H1 (cell line): ENCODE measurements around the gene SMG5. TPM values are rescaled to one million over a fixed set of nuclear protein-coding genes. Genes with fewer than 3 reads are reported as not detected.

Experiments used
- CTCF ChIA-PET: fragments of 300-600 bp; sonication (Branson Sonifier 250); formaldehyde crosslinking; loops from one replicate; lab custom pipeline; 2021; ENCODE audit not compliant: partially characterized antibody; lab: Charles Lee
- POLR2A ChIA-PET: fragments of 300-600 bp; sonication (Branson Sonifier 250); formaldehyde crosslinking; loops from one replicate; lab custom pipeline; 2021; ENCODE audit warnings: inconsistent platforms; ENCODE audit not compliant: partially characterized antibody; lab: Charles Lee
- DNase-seq, 2 experiments: peaks; one replicate each; pipeline versions ENCODE4 v3.0.0 to v3.0.0-alpha.2; 2010 to 2022; ENCODE audit warnings: low spot score in 2 of 2, low read depth in 1 of 2, mixed read lengths in 1 of 2
- FAIRE-seq: peaks from 2 replicates; lab custom pipeline; 2011; peaks lifted over from hg19 to GRCh38; lab: Jason Lieb, UNC
- H2AFZ ChIP-seq: 2 replicates; pipeline ENCODE4 v1.8.1; 2012; ENCODE audit warnings: low read length, inconsistent platforms
- H2AK5ac ChIP-seq: 2 replicates; pipeline ENCODE4 v1.6.1; 2013; ENCODE audit warnings: low read depth, low read length
- H2BK120ac ChIP-seq: replicated peaks from 2 replicates; pipeline ENCODE3; 2013; ENCODE audit warnings: low read depth, low read length, inconsistent platforms
- H2BK12ac ChIP-seq: 2 replicates; pipeline ENCODE4 v1.6.1; 2013; ENCODE audit warnings: low read depth, low read length
- H2BK15ac ChIP-seq: 2 replicates; pipeline ENCODE4 v1.6.1; 2013; ENCODE audit warnings: low read length
- H2BK20ac ChIP-seq: 2 replicates; pipeline ENCODE4 v1.6.1; 2013; ENCODE audit warnings: low read length
- H2BK5ac ChIP-seq: 2 replicates; pipeline ENCODE4 v1.6.1; 2013; ENCODE audit warnings: low read depth, low read length
- H3K14ac ChIP-seq: 2 replicates; pipeline ENCODE4 v1.6.1; 2013; ENCODE audit warnings: inconsistent platforms; ENCODE audit not compliant: insufficient read length
- H3K18ac ChIP-seq: 2 replicates; pipeline ENCODE4 v1.6.1; 2013; ENCODE audit warnings: low read length; ENCODE audit errors: extremely low read depth
- H3K23ac ChIP-seq: 2 replicates; pipeline ENCODE4 v1.6.1; 2013; ENCODE audit warnings: inconsistent platforms; ENCODE audit not compliant: insufficient read length
- H3K23me2 ChIP-seq: 2 replicates; pipeline ENCODE4 v1.6.1; 2013; ENCODE audit warnings: low read depth, low read length
- H3K27ac ChIP-seq: 2 replicates; pipeline ENCODE4 v1.6.1; 2011; ENCODE audit warnings: low read depth, low read length, inconsistent platforms
- H3K27me3 ChIP-seq, 4 experiments: replicated peaks in 1 of 4; 1 replicate in 1 of 4; 2 replicates in 3 of 4; pipeline versions ENCODE4 v1.6.1 to v1.8.1; 2011 to 2013; ENCODE audit warnings: low read length in 3 of 4, mild to moderate bottlenecking in 3 of 4, inconsistent platforms in 2 of 4, mixed read lengths in 2 of 4, moderate library complexity in 1 of 4; ENCODE audit not compliant: control insufficient read depth in 3 of 4, insufficient read depth in 3 of 4; ENCODE audit errors: extremely low read depth in 1 of 4
- H3K36me3 ChIP-seq, 4 experiments: 2 replicates each; pipeline versions ENCODE4 v1.6.1 to v1.8.1; 2011 to 2013; ENCODE audit warnings: mild to moderate bottlenecking in 4 of 4, low read length in 3 of 4, moderate library complexity in 2 of 4, control low read depth in 1 of 4, inconsistent platforms in 1 of 4; ENCODE audit not compliant: insufficient read depth in 4 of 4, control insufficient read depth in 2 of 4
- H3K4ac ChIP-seq: replicated peaks from 2 replicates; pipeline ENCODE3; 2013; ENCODE audit warnings: low read length, low read depth, mixed read lengths, inconsistent platforms; ENCODE audit not compliant: insufficient read length
- H3K4me1 ChIP-seq, 4 experiments: replicated peaks in 1 of 4; 1 replicate in 1 of 4; 2 replicates in 3 of 4; pipeline versions ENCODE4 v1.6.1 to v1.8.1; 2011 to 2013; ENCODE audit warnings: low read length in 3 of 4, inconsistent platforms in 2 of 4, mixed read lengths in 1 of 4; ENCODE audit not compliant: insufficient read depth in 4 of 4, control insufficient read depth in 3 of 4
- H3K4me2 ChIP-seq, 2 experiments: 2 replicates each; pipeline versions ENCODE4 v1.6.1 to v1.8.1; 2011 to 2013; ENCODE audit warnings: low read depth in 2 of 2, low read length in 2 of 2, control low read depth in 1 of 2, inconsistent platforms in 1 of 2, mild to moderate bottlenecking in 1 of 2; ENCODE audit not compliant: insufficient read depth in 1 of 2
- H3K4me3 ChIP-seq, 4 experiments: fragments of 200-600, 300-600 bp in 1 of 4; sonication (generic), shearing (Covaris generic), sonication (Bioruptor Twin) in 1 of 4; 2 replicates each; pipeline versions ENCODE4 v1.5.1 to v1.8.1; 2011 to 2016; ENCODE audit warnings: low read length in 4 of 4, low read depth in 3 of 4, control low read depth in 2 of 4, inconsistent platforms in 2 of 4, mild to moderate bottlenecking in 2 of 4, mixed read lengths in 1 of 4, moderate library complexity in 1 of 4; ENCODE audit not compliant: insufficient read depth in 2 of 4; ENCODE audit errors: extremely low read depth in 1 of 4
- H3K56ac ChIP-seq: replicated peaks from 2 replicates; pipeline ENCODE3; 2013; ENCODE audit warnings: low read depth, mild to moderate bottlenecking, mixed read lengths, low read length, inconsistent platforms; ENCODE audit not compliant: insufficient read length
- H3K79me1 ChIP-seq: 2 replicates; pipeline ENCODE4 v1.6.1; 2013; ENCODE audit warnings: low read depth, low read length, control low read depth
- H3K79me2 ChIP-seq, 2 experiments: 2 replicates each; pipeline versions ENCODE4 v1.6.1 to v1.8.1; 2012 to 2013; ENCODE audit warnings: low read length in 2 of 2, mild to moderate bottlenecking in 2 of 2, inconsistent platforms in 1 of 2; ENCODE audit not compliant: insufficient read depth in 2 of 2, control insufficient read depth in 1 of 2
- H3K9ac ChIP-seq, 4 experiments: replicated peaks in 1 of 4; 1 replicate in 1 of 4; 2 replicates in 3 of 4; pipeline versions ENCODE4 v1.6.1 to v1.8.1; 2011 to 2013; ENCODE audit warnings: low read depth in 3 of 4, low read length in 3 of 4, control low read depth in 2 of 4, mild to moderate bottlenecking in 2 of 4, moderate library complexity in 2 of 4, inconsistent platforms in 1 of 4; ENCODE audit errors: extremely low read depth in 1 of 4
- H3K9me3 ChIP-seq, 2 experiments: 2 replicates each; pipeline versions ENCODE4 v1.6.1 to v1.8.1; 2012 to 2013; ENCODE audit warnings: mild to moderate bottlenecking in 2 of 2, moderate library complexity in 2 of 2, control low read depth in 1 of 2, inconsistent platforms in 1 of 2, low read depth in 1 of 2, low read length in 1 of 2, mixed read lengths in 1 of 2; ENCODE audit not compliant: insufficient read depth in 2 of 2
- H4K20me1 ChIP-seq, 2 experiments: replicated peaks in 1 of 2; 2 replicates each; pipeline versions ENCODE3 to v1.8.1; 2011 to 2013; ENCODE audit warnings: inconsistent platforms in 2 of 2, low read length in 2 of 2, mild to moderate bottlenecking in 1 of 2; ENCODE audit not compliant: insufficient read depth in 2 of 2, control insufficient read depth in 1 of 2
- H4K5ac ChIP-seq: 2 replicates; pipeline ENCODE4 v1.6.1; 2013; ENCODE audit warnings: low read length, low read depth, mixed read lengths, inconsistent platforms; ENCODE audit not compliant: insufficient read length
- H4K8ac ChIP-seq: 2 replicates; pipeline ENCODE4 v1.8.0; 2013; ENCODE audit warnings: mild to moderate bottlenecking, moderate library complexity, low read length, inconsistent platforms; ENCODE audit not compliant: insufficient read depth; ENCODE audit errors: extremely low read depth
- H4K91ac ChIP-seq: replicated peaks from 2 replicates; pipeline ENCODE3; 2013; ENCODE audit warnings: low read length, mixed read lengths, inconsistent platforms; ENCODE audit not compliant: insufficient read length
- BACH1 ChIP-seq: IDR thresholded peaks from 2 replicates; pipeline ENCODE4 v1.6.1; 2012; ENCODE audit warnings: low read length, improper control_type of control experiment
- BCL11A ChIP-seq, 2 experiments: IDR thresholded peaks; one replicate each; pipeline ENCODE4 v1.6.1; 2011; ENCODE audit warnings: low read depth in 2 of 2, low read length in 2 of 2, mild to moderate bottlenecking in 2 of 2
- CBX8 ChIP-seq: fragments of 300-800, 300-1000 bp; sonication (generic); IDR thresholded peaks from 2 replicates; pipeline ENCODE4 v1.7.1; 2016; ENCODE audit warnings: low read depth, low read length, borderline replicate concordance
- JUN ChIP-seq: IDR thresholded peaks from 2 replicates; pipeline ENCODE4 v1.6.1; 2011; ENCODE audit warnings: low read depth, mild to moderate bottlenecking, improper control_type of control experiment, low read length
- NANOG ChIP-seq: IDR thresholded peaks from 2 replicates; pipeline ENCODE4 v1.6.1; 2011; ENCODE audit warnings: low read length, low read depth, mild to moderate bottlenecking, inconsistent platforms; ENCODE audit not compliant: insufficient read depth, poor library complexity, severe bottlenecking
- PHF8 ChIP-seq: fragments of 200-600 bp; sonication (generic); conservative IDR thresholded peaks from 2 replicates; pipeline ENCODE4 v1.7.1; 2012; ENCODE audit warnings: low read depth, mild to moderate bottlenecking, inconsistent platforms, low read length, moderate library complexity
- POU5F1 ChIP-seq: IDR thresholded peaks from 2 replicates; pipeline ENCODE4 v1.6.1; 2011; ENCODE audit warnings: low read depth, mild to moderate bottlenecking, low read length, moderate library complexity
- SIRT6 ChIP-seq: IDR thresholded peaks from one replicate; pipeline ENCODE4 v1.7.1; 2012; ENCODE audit warnings: low read length, inconsistent platforms
- SP2 ChIP-seq: IDR thresholded peaks from 2 replicates; pipeline ENCODE4 v1.6.1; 2012; ENCODE audit warnings: mild to moderate bottlenecking, low read length, inconsistent platforms
- SP4 ChIP-seq: IDR thresholded peaks from 2 replicates; pipeline ENCODE4 v1.6.1; 2012; ENCODE audit warnings: low read length, inconsistent platforms
- SRF ChIP-seq: IDR thresholded peaks from 2 replicates; pipeline ENCODE4 v1.6.1; 2011; ENCODE audit warnings: mild to moderate bottlenecking, low read depth, low read length, moderate library complexity
- TBP ChIP-seq: IDR thresholded peaks from 2 replicates; pipeline ENCODE4 v1.6.1; 2011; ENCODE audit warnings: low read depth, low read length, improper control_type of control experiment
- WGBS, 2 experiments: shearing (Covaris generic) in 1 of 2; methylation state at CpG; one replicate each; pipeline versions ENCODE4 v1.1.6 to v1.1.7; 2013 to 2015; ENCODE audit warnings: low lambda C conversion rate in 2 of 2, mixed read lengths in 2 of 2, inconsistent platforms in 1 of 2, low coverage in 1 of 2, missing lambda C conversion rate in 1 of 2; ENCODE audit not compliant: insufficient replicate concordance in 2 of 2, insufficient coverage in 1 of 2, insufficient read length in 1 of 2; ENCODE audit errors: extremely low coverage in 1 of 2, missing lambda C conversion rate in 1 of 2; 5-methylcytosine and 5-hydroxymethylcytosine counted together
- polyA plus RNA-seq, 7 experiments: library from polyadenylated mRNA; depleted of rRNA in 3 of 7; stranded (reverse) in 5 of 7; unstranded in 2 of 7; fragments of >200 nt in 5 of 7; fragments of 200-250 nt in 2 of 7; gene quantifications; 1 replicate in 5 of 7; 2 replicates in 1 of 7; 4 replicates in 1 of 7; pipeline versions ENCODE4 v1.2.1 to v1.2.3, GENCODE V29; 2011 to 2013; ENCODE audit warnings: missing spikeins in 2 of 7, mixed read lengths in 2 of 7
- total RNA-seq: library from RNA; stranded (reverse); fragmentation: NEBNext Ultra II Directional; extraction: Animal tissue kit (Norgen Biotek cat#: 25700); gene quantifications from 2 replicates; pipeline ENCODE4 v1.2.1, GENCODE V29; 2021
- TF ChIP-seq, protein P1 (sequence below): IDR thresholded peaks from 2 replicates; pipeline ENCODE4 v1.6.1; 2011; ENCODE audit warnings: low read length, improper control_type of control experiment
- TF ChIP-seq, protein P2 (sequence below): IDR thresholded peaks from 2 replicates; pipeline ENCODE4 v1.6.1; 2012; ENCODE audit warnings: inconsistent platforms

The SMG5 gene
- total and polyA plus RNA-seq, 2 of the 8 experiments (the other 6 are each of a cell fraction or from before 2014, with no cell fraction given) = 32.7 to 98.0 TPM

DNA sequence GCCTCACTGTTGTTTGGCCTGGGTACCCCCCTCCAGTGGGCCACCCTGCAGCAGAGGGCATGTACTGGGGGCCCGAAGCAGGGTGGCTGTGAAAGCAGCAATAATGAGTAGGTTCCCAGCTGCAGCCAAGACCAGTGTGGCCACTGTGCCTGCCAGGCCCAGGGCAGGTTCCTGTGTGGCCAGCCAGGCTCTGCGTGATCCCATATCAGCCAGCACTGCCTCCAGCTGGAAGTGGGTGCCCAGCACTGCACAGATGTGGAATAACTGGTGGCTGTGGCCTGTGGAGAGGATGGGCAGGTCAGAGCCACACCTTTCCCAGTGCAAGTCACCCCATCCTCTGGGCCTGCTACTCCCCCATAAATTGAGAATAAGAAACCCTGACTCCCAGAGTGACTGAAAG lies 38.5 kb downstream of the SMG5 start:
- no peak overlapping the region for H2AFZ ChIP-seq
- H2AK5ac ChIP-seq = no peak overlapping the region
- no peak overlapping the region for H4K91ac ChIP-seq
- ChIA-PET POLR2A (interaction anchor here (1.0 to 11.8 kb wide), 6 partner anchors 10 to 103 kb away, joined by 3 to 102 read pairs (median 20); partner anchors contain the start of genes PMF1, SMG5 and TMEM79), CTCF (interaction anchor here (1.2 to 47.2 kb wide), 4 partner anchors 12 to 153 kb away, joined by 4 to 1265 read pairs (median 10); partner anchors contain the start of gene SEMA4A)
- no peaks in the 10 kb centered on the region for H3K27me3 ChIP-seq
- FAIRE-seq (no peak), DNase-seq (no peak)
- no peaks in the 10 kb centered on the region for H3K23me2 ChIP-seq
- no peak overlapping the region; the same call in 1 of the 2 replicates for H2BK20ac ChIP-seq
- WGBS, 2 experiments = 100% methylated on average over 2 of the region's 2 CpGs; no CpG with 5 or more reads in 1 of the 2 experiments
- no peak overlapping the region for H3K18ac ChIP-seq
- H3K9me3 ChIP-seq = no peaks in the 10 kb centered on the region
- H4K8ac ChIP-seq = no peak overlapping the region
- peaks cover 0 to 10% (median 9%) of the 10 kb centered on the region in 4 experiments; a peak in 6 of 8 replicates for H3K36me3 ChIP-seq
- H3K4me1 ChIP-seq = peaks cover 0 to 16% (median 9%) of the 10 kb centered on the region in 4 experiments
- no peak overlapping the region for H3K23ac ChIP-seq
- H2BK15ac ChIP-seq = no peak overlapping the region
- H3K56ac ChIP-seq = no peak overlapping the region
- no peak overlapping the region for H3K9ac ChIP-seq
- H3K14ac ChIP-seq = no peak overlapping the region
- peaks cover 2 to 11% of the 10 kb centered on the region in 2 experiments for H4K20me1 ChIP-seq
- no peak overlapping the region for H2BK12ac ChIP-seq
- no peak overlapping the region for H2BK120ac ChIP-seq
- H3K4ac ChIP-seq = no peak overlapping the region
- no peak overlapping the region for H3K4me3 ChIP-seq
- H3K79me2 ChIP-seq = no peaks in the 10 kb centered on the region
- no peak overlapping the region for H4K5ac ChIP-seq
- H3K27ac ChIP-seq = no peak overlapping the region
- 0 out of 2 replicates have a peak, but pooled peaks cover 2% of the 10 kb centered on the region for H3K79me1 ChIP-seq
- no peak overlapping the region for H2BK5ac ChIP-seq
- H3K4me2 ChIP-seq = no peak overlapping the region
- no peak for TF ChIP-seq POU5F1
- TF ChIP-seq JUN = no peak
- TF ChIP-seq SIRT6 = no peak
- TF ChIP-seq, protein P1, sequence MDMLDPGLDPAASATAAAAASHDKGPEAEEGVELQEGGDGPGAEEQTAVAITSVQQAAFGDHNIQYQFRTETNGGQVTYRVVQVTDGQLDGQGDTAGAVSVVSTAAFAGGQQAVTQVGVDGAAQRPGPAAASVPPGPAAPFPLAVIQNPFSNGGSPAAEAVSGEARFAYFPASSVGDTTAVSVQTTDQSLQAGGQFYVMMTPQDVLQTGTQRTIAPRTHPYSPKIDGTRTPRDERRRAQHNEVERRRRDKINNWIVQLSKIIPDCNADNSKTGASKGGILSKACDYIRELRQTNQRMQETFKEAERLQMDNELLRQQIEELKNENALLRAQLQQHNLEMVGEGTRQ = no peak
- TF ChIP-seq SRF = no peak
- no peak for TF ChIP-seq BACH1
- TF ChIP-seq SP2 = no peak
- no peak for TF ChIP-seq NANOG
- no peak for TF ChIP-seq SP4
- TF ChIP-seq TBP = no peak
- TF ChIP-seq CBX8 = no peak
- TF ChIP-seq BCL11A (IDR thresholded peaks at IDR 0.05; ENCODE audit: low read depth in 2 of 2, low read length in 2 of 2) = no peak
- TF ChIP-seq, protein P2, sequence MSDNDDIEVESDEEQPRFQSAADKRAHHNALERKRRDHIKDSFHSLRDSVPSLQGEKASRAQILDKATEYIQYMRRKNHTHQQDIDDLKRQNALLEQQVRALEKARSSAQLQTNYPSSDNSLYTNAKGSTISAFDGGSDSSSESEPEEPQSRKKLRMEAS = no peak
- TF ChIP-seq PHF8 = no peak
